ENCODE data around the gene ADNP2.

GRCh38 chr18:80107426-80107825, 1.6 kb upstream of the ADNP2 start:
- no peak for TF ChIP-seq EZH2 (IDR thresholded peaks at IDR 0.05; ENCODE audit: low read length, unreplicated experiment)
- TF ChIP-seq, protein P1, sequence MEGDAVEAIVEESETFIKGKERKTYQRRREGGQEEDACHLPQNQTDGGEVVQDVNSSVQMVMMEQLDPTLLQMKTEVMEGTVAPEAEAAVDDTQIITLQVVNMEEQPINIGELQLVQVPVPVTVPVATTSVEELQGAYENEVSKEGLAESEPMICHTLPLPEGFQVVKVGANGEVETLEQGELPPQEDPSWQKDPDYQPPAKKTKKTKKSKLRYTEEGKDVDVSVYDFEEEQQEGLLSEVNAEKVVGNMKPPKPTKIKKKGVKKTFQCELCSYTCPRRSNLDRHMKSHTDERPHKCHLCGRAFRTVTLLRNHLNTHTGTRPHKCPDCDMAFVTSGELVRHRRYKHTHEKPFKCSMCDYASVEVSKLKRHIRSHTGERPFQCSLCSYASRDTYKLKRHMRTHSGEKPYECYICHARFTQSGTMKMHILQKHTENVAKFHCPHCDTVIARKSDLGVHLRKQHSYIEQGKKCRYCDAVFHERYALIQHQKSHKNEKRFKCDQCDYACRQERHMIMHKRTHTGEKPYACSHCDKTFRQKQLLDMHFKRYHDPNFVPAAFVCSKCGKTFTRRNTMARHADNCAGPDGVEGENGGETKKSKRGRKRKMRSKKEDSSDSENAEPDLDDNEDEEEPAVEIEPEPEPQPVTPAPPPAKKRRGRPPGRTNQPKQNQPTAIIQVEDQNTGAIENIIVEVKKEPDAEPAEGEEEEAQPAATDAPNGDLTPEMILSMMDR (conservative IDR thresholded peaks at IDR 0.05; ENCODE audit: low read depth, low read length): no peak
